ENCODE results near the gene PLAAT1.

PLAAT1 gene

GRCh38 chr3:193253986-193254660 is 13.1 kb downstream of the PLAAT1 start:
- DNase-seq (ENCODE audit: low read depth), result no peak

GRCh38 chr3:193261970-193262369 is 20.9 kb downstream of the PLAAT1 start:
- no peak for DNase-seq (ENCODE audit: low read depth)

GRCh38 chr3:193262707-193263106 is 21.7 kb downstream of the PLAAT1 start:
- no peak for DNase-seq (ENCODE audit: low read depth)

GRCh38 chr3:193269343-193270028 is 28.5 kb downstream of the PLAAT1 start:
- DNase-seq (ENCODE audit: low read depth), result no peak

- no peak for DNase-seq (ENCODE audit: low read depth)
Measured at GRCh38 chr3:193270451-193270850, 29.4 kb downstream of the PLAAT1 start.

GRCh38 chr3:193271101-193271840 is 30.2 kb downstream of the PLAAT1 start:
- DNase-seq (ENCODE audit: low read depth), result no peak

- DNase-seq (ENCODE audit: low read depth), result no peak
Measured at GRCh38 chr3:193292386-193292785, 51.4 kb downstream of the PLAAT1 start.

- no peak for DNase-seq (ENCODE audit: low read depth)
Measured at GRCh38 chr3:193295985-193296384, 55.0 kb downstream of the PLAAT1 start.

- DNase-seq (ENCODE audit: low read depth), result no peak
Measured at GRCh38 chr3:193297421-193297820, 56.4 kb downstream of the PLAAT1 start.

- DNase-seq (ENCODE audit: low read depth), result no peak
Measured at GRCh38 chr3:193301433-193301832, 60.4 kb downstream of the PLAAT1 start.

- no peak for DNase-seq (ENCODE audit: low read depth)
Measured at GRCh38 chr3:193305356-193305755, 64.3 kb downstream of the PLAAT1 start.

- no peak for DNase-seq (ENCODE audit: low read depth)
Measured at GRCh38 chr3:193310914-193311723, 70.1 kb downstream of the PLAAT1 start.

GRCh38 chr3:193313061-193313958 is 72.3 kb downstream of the PLAAT1 start:
- DNase-seq (ENCODE audit: low read depth), result no peak

GRCh38 chr3:193314161-193314560 is 73.1 kb downstream of the PLAAT1 start:
- DNase-seq (ENCODE audit: low read depth), result no peak

- no peak for DNase-seq (ENCODE audit: low read depth)
Measured at GRCh38 chr3:193317682-193318300, 76.8 kb downstream of the PLAAT1 start.
